GM23338 (cell line): ENCODE measurements around the gene TSPO2. TPM values are rescaled to one million over a fixed set of nuclear protein-coding genes. Genes with fewer than 3 reads are reported as not detected.
A peak's percentile ranks its signal among the peaks of the same experiment; 100 is the strongest.

Experiments
- ATAC-seq: fragments of 200-7000 bp; cut with Tn5 transposase; 3 replicates; pipeline ENCODE4 v1.9.1; 2020
- DNase-seq: peaks from one replicate; pipeline ENCODE4 v3.0.0-alpha.2; 2015; ENCODE audit warnings: low spot score
- H2AFZ ChIP-seq: fragments of 200-600 bp; sonication (generic); 2 replicates; pipeline ENCODE4 v1.8.0; 2016; ENCODE audit warnings: antibody characterized with exemption, mild to moderate bottlenecking, moderate library complexity
- H3F3A ChIP-seq: fragments of 200-600 bp; sonication (generic); replicated peaks from 2 replicates; pipeline ENCODE4 v1.8.0; 2017; ENCODE audit warnings: antibody characterized with exemption, mixed run types, low read depth
- H3K27ac ChIP-seq: fragments of 200-600 bp; sonication (generic); 2 replicates; pipeline ENCODE4 v1.6.1; 2016; ENCODE audit warnings: low read depth
- H3K27me3 ChIP-seq: fragments of 200-600 bp; sonication (generic); 2 replicates; pipeline ENCODE4 v1.8.0; 2016; ENCODE audit warnings: mild to moderate bottlenecking, mixed run types, moderate library complexity; ENCODE audit not compliant: insufficient read depth
- H3K36me3 ChIP-seq: fragments of 200-600 bp; sonication (generic); 2 replicates; pipeline ENCODE4 v1.8.0; 2016; ENCODE audit warnings: mild to moderate bottlenecking; ENCODE audit not compliant: insufficient read depth
- H3K4me1 ChIP-seq: fragments of 200-600 bp; sonication (generic); 2 replicates; pipeline ENCODE4 v1.8.0; 2016; ENCODE audit warnings: mild to moderate bottlenecking, moderate library complexity; ENCODE audit not compliant: insufficient read depth
- H3K4me2 ChIP-seq: fragments of 200-600 bp; sonication (generic); 2 replicates; pipeline ENCODE4 v1.7.1; 2017; ENCODE audit warnings: mixed run types
- H3K4me3 ChIP-seq: fragments of 200-600 bp; sonication (generic); 2 replicates; pipeline ENCODE4 v1.6.1; 2016; ENCODE audit warnings: mixed run types
- H3K79me2 ChIP-seq: fragments of 200-600 bp; sonication (generic); replicated peaks from 2 replicates; pipeline ENCODE4 v1.8.0; 2017; ENCODE audit warnings: mild to moderate bottlenecking; ENCODE audit not compliant: insufficient read depth
- H3K9me2 ChIP-seq: fragments of 200-600 bp; sonication (generic); 2 replicates; pipeline ENCODE4 v1.8.0; 2017; ENCODE audit not compliant: insufficient read depth
- H4K20me1 ChIP-seq: fragments of 200-600 bp; sonication (generic); replicated peaks from 2 replicates; pipeline ENCODE4 v1.8.0; 2017; ENCODE audit warnings: mild to moderate bottlenecking; ENCODE audit not compliant: insufficient read depth
- H3K27ac Mint-ChIP-seq: 2 replicates; pipeline ENCODE4 v1.8.0; 2020; ENCODE audit warnings: inconsistent platforms, mild to moderate bottlenecking, moderate library complexity, mixed read lengths
- H3K27me3 Mint-ChIP-seq: 3 replicates; pipeline ENCODE4 v1.8.0; 2022; ENCODE audit warnings: low read depth, mild to moderate bottlenecking, moderate library complexity, mixed read lengths, inconsistent platforms; ENCODE audit not compliant: insufficient read depth, poor library complexity
- H3K36me3 Mint-ChIP-seq: 3 replicates; pipeline ENCODE4 v1.8.0; 2021; ENCODE audit warnings: low read depth, mild to moderate bottlenecking, inconsistent platforms, moderate library complexity, mixed read lengths
- H3K4me1 Mint-ChIP-seq: 3 replicates; pipeline ENCODE4 v1.8.0; 2020; ENCODE audit warnings: mild to moderate bottlenecking, inconsistent platforms, mixed read lengths
- H3K4me3 Mint-ChIP-seq: 3 replicates; pipeline ENCODE4 v1.8.0; 2021; ENCODE audit warnings: moderate library complexity, mild to moderate bottlenecking, inconsistent platforms, mixed read lengths
- H3K9me3 Mint-ChIP-seq: 3 replicates; pipeline ENCODE4 v1.8.0; 2020; ENCODE audit warnings: moderate library complexity, mild to moderate bottlenecking, inconsistent platforms, mixed read lengths
- CREB1 ChIP-seq: fragments of 250-450 bp; sonication (Bioruptor Pico); IDR thresholded peaks from 2 replicates; pipeline ENCODE4 v1.5.0; 2020; ENCODE audit warnings: low read depth, mild to moderate bottlenecking, moderate library complexity
- EZH2 ChIP-seq: fragments of 200-600 bp; sonication (generic); IDR thresholded peaks from one replicate; pipeline ENCODE4 v1.8.0; 2017; ENCODE audit warnings: antibody characterized with exemption, mild to moderate bottlenecking, low read depth; ENCODE audit not compliant: unreplicated experiment
- EZH2phosphoT487 ChIP-seq: fragments of 200-600 bp; sonication (generic); IDR thresholded peaks from one replicate; pipeline ENCODE4 v1.8.1; 2018; ENCODE audit warnings: antibody characterized with exemption; ENCODE audit not compliant: unreplicated experiment
- JUNB ChIP-seq: IDR thresholded peaks from one replicate; pipeline ENCODE4 v1.6.1; 2016; ENCODE audit warnings: antibody characterized with exemption; ENCODE audit not compliant: unreplicated experiment
- NANOG ChIP-seq: IDR thresholded peaks from 2 replicates; pipeline ENCODE4 v1.6.1; 2016; ENCODE audit warnings: antibody characterized with exemption, borderline replicate concordance
- POLR2AphosphoS5 ChIP-seq: IDR thresholded peaks from 2 replicates; pipeline ENCODE4 v1.6.1; 2016; ENCODE audit warnings: antibody characterized with exemption, low read depth
- STAT1 ChIP-seq: IDR thresholded peaks from one replicate; pipeline ENCODE4 v1.6.1; 2016; ENCODE audit warnings: antibody characterized with exemption; ENCODE audit not compliant: unreplicated experiment
- ZNF114 ChIP-seq: fragments of 250-450 bp; sonication (Bioruptor Pico); IDR thresholded peaks from 2 replicates; pipeline ENCODE4 v1.5.0; 2020; ENCODE audit warnings: mild to moderate bottlenecking, moderate library complexity
- ZNF331 ChIP-seq: fragments of 250-450 bp; sonication (Bioruptor Pico); IDR thresholded peaks from 2 replicates; pipeline ENCODE4 v1.5.0; 2020; ENCODE audit warnings: low read depth, mild to moderate bottlenecking, moderate library complexity
- polyA plus RNA-seq: library from polyadenylated mRNA; unstranded; fragments of >200 nt; fragmentation: Nextera tagmentation; extraction: Ambion mirVana; gene quantifications from 2 replicates; pipeline ENCODE4 v1.2.1, GENCODE V29; 2016
- total RNA-seq: library from RNA; depleted of rRNA; stranded (reverse); fragments of >200 nt; shearing (Covaris generic); gene quantifications from 2 replicates; pipeline ENCODE4 v1.2.3, GENCODE V29; 2014
- TF ChIP-seq, protein P1 (sequence below), 2 experiments: fragments of 200-600 bp in 1 of 2; sonication (generic) in 1 of 2; conservative IDR thresholded peaks; 2 replicates each; pipeline versions ENCODE4 v1.5.1 to v1.6.1; 2016 to 2017; ENCODE audit warnings: antibody characterized with exemption in 2 of 2, low read depth in 2 of 2, mild to moderate bottlenecking in 2 of 2, moderate library complexity in 1 of 2
- TF ChIP-seq, protein P2 (sequence below): fragments of 250-450 bp; sonication (Bioruptor Pico); IDR thresholded peaks from 2 replicates; pipeline ENCODE4 v1.5.0; 2020; ENCODE audit warnings: mild to moderate bottlenecking, moderate library complexity
- TF ChIP-seq, protein P3 (sequence below): IDR thresholded peaks from 2 replicates; pipeline ENCODE4 v1.6.1; 2016; ENCODE audit warnings: antibody characterized with exemption
- TF ChIP-seq, protein P4 (sequence below): IDR thresholded peaks from one replicate; pipeline ENCODE4 v1.6.1; 2018; ENCODE audit warnings: antibody characterized with exemption; ENCODE audit not compliant: unreplicated experiment

Gene TSPO2
- total and polyA plus RNA-seq, 2 experiments from 2014 or later, result 0.31 TPM; not detected in 1

DNA sequence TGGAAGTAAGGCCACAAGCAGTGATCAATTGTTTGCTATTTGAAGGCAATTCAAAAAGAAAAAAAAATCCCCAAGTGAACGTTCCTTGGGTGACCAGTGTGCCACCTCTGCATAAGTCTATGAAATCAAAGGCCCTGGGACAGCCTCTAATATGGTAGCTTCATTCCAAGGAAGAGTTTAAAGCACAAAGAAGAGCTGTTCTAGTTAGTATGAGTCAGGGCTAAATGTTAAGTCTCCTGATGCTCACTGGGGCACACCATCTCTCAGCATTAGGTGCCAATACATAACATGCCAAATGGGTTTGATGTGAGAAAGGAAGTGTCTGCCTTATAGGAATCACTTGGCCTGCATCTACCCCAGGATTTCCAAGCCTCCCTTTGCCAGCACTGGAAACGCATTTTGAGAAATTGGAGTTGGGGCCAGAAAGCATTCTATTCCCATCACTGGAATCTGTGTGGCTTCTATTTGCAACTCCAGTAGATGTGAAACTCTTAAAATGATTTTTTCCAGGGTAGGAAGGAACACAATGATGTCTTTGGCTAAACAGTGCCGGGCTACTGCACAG is 16.2 kb upstream of the TSPO2 start:
- Mint-ChIP-seq H3K36me3 (no peaks in the 10 kb centered on the region; the same call in 2 of the 3 replicates), H3K4me3 (no peak overlapping the region), H3K27me3 (peaks cover 13% of the 10 kb centered on the region), H3K27ac (no peak overlapping the region), H3K4me1 (peaks cover 15% of the 10 kb centered on the region), H3K9me3 (no peaks in the 10 kb centered on the region)
- Histone ChIP-seq H3K27me3 (no peaks in the 10 kb centered on the region; the same call in 1 of the 2 replicates), H3K4me2 (peak overlapping the region; percentile 83; the same call in 1 of the 2 replicates), H4K20me1 (no peaks in the 10 kb centered on the region), H3K9me2 (no peaks in the 10 kb centered on the region), H3K36me3 (no peaks in the 10 kb centered on the region), H3F3A (no peaks in the 10 kb centered on the region), H2AFZ (no peak overlapping the region), H3K4me1 (peaks cover 19% of the 10 kb centered on the region), H3K4me3 (no peak overlapping the region), H3K27ac (no peak overlapping the region), H3K79me2 (no peaks in the 10 kb centered on the region)
- DNase-seq, result no peak
- no peak for ATAC-seq
- TF ChIP-seq, protein P1, sequence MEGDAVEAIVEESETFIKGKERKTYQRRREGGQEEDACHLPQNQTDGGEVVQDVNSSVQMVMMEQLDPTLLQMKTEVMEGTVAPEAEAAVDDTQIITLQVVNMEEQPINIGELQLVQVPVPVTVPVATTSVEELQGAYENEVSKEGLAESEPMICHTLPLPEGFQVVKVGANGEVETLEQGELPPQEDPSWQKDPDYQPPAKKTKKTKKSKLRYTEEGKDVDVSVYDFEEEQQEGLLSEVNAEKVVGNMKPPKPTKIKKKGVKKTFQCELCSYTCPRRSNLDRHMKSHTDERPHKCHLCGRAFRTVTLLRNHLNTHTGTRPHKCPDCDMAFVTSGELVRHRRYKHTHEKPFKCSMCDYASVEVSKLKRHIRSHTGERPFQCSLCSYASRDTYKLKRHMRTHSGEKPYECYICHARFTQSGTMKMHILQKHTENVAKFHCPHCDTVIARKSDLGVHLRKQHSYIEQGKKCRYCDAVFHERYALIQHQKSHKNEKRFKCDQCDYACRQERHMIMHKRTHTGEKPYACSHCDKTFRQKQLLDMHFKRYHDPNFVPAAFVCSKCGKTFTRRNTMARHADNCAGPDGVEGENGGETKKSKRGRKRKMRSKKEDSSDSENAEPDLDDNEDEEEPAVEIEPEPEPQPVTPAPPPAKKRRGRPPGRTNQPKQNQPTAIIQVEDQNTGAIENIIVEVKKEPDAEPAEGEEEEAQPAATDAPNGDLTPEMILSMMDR (conservative IDR thresholded peaks at IDR 0.05; ENCODE audit: low read depth in 2 of 2), result no peak
- TF ChIP-seq CREB1 (CRISPR knock-in tag) (no peak), JUNB (no peak), NANOG (no peak), POLR2AphosphoS5 (no peak), ZNF114 (CRISPR knock-in tag) (no peak), EZH2 (no peak), ZNF331 (no peak), STAT1 (no peak), EZH2phosphoT487 (no peak)
- TF ChIP-seq, protein P2, sequence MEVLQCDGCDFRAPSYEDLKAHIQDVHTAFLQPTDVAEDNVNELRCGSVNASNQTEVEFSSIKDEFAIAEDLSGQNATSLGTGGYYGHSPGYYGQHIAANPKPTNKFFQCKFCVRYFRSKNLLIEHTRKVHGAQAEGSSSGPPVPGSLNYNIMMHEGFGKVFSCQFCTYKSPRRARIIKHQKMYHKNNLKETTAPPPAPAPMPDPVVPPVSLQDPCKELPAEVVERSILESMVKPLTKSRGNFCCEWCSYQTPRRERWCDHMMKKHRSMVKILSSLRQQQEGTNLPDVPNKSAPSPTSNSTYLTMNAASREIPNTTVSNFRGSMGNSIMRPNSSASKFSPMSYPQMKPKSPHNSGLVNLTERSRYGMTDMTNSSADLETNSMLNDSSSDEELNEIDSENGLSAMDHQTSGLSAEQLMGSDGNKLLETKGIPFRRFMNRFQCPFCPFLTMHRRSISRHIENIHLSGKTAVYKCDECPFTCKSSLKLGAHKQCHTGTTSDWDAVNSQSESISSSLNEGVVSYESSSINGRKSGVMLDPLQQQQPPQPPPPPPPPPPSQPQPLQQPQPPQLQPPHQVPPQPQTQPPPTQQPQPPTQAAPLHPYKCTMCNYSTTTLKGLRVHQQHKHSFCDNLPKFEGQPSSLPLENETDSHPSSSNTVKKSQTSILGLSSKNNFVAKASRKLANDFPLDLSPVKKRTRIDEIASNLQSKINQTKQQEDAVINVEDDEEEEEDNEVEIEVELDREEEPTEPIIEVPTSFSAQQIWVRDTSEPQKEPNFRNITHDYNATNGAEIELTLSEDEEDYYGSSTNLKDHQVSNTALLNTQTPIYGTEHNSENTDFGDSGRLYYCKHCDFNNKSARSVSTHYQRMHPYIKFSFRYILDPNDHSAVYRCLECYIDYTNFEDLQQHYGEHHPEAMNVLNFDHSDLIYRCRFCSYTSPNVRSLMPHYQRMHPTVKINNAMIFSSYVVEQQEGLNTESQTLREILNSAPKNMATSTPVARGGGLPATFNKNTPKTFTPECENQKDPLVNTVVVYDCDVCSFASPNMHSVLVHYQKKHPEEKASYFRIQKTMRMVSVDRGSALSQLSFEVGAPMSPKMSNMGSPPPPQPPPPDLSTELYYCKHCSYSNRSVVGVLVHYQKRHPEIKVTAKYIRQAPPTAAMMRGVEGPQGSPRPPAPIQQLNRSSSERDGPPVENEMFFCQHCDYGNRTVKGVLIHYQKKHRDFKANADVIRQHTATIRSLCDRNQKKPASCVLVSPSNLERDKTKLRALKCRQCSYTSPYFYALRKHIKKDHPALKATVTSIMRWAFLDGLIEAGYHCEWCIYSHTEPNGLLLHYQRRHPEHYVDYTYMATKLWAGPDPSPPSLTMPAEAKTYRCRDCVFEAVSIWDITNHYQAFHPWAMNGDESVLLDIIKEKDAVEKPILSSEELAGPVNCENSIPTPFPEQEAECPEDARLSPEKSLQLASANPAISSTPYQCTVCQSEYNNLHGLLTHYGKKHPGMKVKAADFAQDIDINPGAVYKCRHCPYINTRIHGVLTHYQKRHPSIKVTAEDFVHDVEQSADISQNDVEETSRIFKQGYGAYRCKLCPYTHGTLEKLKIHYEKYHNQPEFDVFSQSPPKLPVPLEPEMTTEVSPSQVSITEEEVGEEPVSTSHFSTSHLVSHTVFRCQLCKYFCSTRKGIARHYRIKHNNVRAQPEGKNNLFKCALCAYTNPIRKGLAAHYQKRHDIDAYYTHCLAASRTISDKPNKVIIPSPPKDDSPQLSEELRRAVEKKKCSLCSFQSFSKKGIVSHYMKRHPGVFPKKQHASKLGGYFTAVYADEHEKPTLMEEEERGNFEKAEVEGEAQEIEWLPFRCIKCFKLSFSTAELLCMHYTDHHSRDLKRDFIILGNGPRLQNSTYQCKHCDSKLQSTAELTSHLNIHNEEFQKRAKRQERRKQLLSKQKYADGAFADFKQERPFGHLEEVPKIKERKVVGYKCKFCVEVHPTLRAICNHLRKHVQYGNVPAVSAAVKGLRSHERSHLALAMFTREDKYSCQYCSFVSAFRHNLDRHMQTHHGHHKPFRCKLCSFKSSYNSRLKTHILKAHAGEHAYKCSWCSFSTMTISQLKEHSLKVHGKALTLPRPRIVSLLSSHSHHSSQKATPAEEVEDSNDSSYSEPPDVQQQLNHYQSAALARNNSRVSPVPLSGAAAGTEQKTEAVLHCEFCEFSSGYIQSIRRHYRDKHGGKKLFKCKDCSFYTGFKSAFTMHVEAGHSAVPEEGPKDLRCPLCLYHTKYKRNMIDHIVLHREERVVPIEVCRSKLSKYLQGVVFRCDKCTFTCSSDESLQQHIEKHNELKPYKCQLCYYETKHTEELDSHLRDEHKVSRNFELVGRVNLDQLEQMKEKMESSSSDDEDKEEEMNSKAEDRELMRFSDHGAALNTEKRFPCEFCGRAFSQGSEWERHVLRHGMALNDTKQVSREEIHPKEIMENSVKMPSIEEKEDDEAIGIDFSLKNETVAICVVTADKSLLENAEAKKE (CRISPR knock-in tag), result no peak
- TF ChIP-seq, protein P3, sequence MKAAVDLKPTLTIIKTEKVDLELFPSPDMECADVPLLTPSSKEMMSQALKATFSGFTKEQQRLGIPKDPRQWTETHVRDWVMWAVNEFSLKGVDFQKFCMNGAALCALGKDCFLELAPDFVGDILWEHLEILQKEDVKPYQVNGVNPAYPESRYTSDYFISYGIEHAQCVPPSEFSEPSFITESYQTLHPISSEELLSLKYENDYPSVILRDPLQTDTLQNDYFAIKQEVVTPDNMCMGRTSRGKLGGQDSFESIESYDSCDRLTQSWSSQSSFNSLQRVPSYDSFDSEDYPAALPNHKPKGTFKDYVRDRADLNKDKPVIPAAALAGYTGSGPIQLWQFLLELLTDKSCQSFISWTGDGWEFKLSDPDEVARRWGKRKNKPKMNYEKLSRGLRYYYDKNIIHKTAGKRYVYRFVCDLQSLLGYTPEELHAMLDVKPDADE, result no peak
- TF ChIP-seq, protein P4, sequence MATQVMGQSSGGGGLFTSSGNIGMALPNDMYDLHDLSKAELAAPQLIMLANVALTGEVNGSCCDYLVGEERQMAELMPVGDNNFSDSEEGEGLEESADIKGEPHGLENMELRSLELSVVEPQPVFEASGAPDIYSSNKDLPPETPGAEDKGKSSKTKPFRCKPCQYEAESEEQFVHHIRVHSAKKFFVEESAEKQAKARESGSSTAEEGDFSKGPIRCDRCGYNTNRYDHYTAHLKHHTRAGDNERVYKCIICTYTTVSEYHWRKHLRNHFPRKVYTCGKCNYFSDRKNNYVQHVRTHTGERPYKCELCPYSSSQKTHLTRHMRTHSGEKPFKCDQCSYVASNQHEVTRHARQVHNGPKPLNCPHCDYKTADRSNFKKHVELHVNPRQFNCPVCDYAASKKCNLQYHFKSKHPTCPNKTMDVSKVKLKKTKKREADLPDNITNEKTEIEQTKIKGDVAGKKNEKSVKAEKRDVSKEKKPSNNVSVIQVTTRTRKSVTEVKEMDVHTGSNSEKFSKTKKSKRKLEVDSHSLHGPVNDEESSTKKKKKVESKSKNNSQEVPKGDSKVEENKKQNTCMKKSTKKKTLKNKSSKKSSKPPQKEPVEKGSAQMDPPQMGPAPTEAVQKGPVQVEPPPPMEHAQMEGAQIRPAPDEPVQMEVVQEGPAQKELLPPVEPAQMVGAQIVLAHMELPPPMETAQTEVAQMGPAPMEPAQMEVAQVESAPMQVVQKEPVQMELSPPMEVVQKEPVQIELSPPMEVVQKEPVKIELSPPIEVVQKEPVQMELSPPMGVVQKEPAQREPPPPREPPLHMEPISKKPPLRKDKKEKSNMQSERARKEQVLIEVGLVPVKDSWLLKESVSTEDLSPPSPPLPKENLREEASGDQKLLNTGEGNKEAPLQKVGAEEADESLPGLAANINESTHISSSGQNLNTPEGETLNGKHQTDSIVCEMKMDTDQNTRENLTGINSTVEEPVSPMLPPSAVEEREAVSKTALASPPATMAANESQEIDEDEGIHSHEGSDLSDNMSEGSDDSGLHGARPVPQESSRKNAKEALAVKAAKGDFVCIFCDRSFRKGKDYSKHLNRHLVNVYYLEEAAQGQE, result no peak
